Upper lobe of left lung (tissue), 4 donors: ENCODE measurements around the gene MRPS18A.

ENCODE experiments used
- POLR2A ChIP-seq, 4 donors: fragments of 450-650 bp; IDR thresholded peaks; one replicate each; pipeline ENCODE4 v1.5.1; 2016 to 2017; ENCODE audit warnings: antibody characterized with exemption in 4 of 4, mild to moderate bottlenecking in 2 of 4
- TF ChIP-seq, protein P1 (sequence below), 6 experiments: fragments of 450-650 bp in 4 of 6; fragments of 200-600 bp in 2 of 6; sonication (generic) in 2 of 6; IDR thresholded peaks; one replicate each; pipeline ENCODE4 v1.5.1; 2016 to 2019; ENCODE audit warnings: antibody characterized with exemption in 6 of 6

DNA sequence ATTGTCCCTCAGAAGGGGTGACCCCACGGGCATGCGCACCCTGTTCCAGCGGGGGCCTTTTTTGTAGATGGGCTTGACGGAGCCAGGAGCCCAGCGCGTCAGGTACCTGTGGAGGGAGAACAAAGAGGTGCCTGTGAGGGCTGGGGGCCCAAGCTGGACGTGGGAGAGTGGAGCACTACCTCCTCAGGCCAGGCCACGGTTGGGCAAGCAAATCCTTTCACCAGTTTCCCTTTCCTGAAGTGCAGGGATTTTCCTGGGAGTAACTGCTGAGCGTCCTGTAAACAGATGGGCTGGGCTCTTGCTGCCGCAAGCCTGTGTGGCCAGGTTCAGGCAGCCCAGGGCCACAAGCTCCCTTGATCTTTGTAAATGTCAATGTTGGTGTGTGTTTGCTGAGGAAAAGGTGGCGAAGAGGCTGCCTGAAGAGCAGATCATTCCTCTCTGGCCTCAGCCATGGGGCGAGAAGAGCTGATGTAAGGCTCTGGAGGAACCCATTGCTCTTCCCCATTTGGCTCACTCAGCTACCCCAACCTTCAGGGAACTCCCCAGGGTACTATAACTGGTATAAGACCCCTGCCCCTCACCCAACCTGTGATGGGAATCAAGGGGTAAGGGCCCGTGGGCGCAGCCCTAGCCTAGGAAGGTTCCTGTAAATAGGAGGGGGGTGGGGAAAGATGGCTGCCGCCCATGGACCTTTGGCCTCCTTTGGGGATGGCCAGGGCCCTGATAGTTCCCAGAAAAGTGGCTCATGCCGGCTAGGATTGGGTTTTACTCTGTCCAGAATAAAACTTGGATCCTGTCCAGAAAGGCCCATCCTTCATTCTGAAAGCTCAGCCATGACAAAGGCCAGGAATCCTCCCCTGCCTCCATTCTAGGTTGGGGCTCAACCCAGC is 15.5 kb downstream of the MRPS18A start:
- TF ChIP-seq, protein P1, sequence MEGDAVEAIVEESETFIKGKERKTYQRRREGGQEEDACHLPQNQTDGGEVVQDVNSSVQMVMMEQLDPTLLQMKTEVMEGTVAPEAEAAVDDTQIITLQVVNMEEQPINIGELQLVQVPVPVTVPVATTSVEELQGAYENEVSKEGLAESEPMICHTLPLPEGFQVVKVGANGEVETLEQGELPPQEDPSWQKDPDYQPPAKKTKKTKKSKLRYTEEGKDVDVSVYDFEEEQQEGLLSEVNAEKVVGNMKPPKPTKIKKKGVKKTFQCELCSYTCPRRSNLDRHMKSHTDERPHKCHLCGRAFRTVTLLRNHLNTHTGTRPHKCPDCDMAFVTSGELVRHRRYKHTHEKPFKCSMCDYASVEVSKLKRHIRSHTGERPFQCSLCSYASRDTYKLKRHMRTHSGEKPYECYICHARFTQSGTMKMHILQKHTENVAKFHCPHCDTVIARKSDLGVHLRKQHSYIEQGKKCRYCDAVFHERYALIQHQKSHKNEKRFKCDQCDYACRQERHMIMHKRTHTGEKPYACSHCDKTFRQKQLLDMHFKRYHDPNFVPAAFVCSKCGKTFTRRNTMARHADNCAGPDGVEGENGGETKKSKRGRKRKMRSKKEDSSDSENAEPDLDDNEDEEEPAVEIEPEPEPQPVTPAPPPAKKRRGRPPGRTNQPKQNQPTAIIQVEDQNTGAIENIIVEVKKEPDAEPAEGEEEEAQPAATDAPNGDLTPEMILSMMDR (IDR thresholded peaks at IDR 0.05): no peak
- no peak for TF ChIP-seq POLR2A (IDR thresholded peaks at IDR 0.05)
